Hematopoietic multipotent progenitor cell treated with erythropoietin and hydrocortisone succinate and interleukin-3 and kit ligand, for 4 days (in vitro differentiated cells): ENCODE results near the gene TMEM198.
A peak's percentile ranks its signal among the peaks of the same experiment; 100 is the strongest.

Experiments
- DNase-seq: peaks from one replicate; pipeline ENCODE4 v3.0.0-alpha.2; 2015

The TMEM198 gene

GRCh38 chr2:219526320-219527075, 17.3 kb upstream of the TMEM198 start:
- no peak for DNase-seq

- DNase-seq = no peak
These were observed 16.8 kb upstream of the TMEM198 start for GRCh38 chr2:219527076-219527394.

GRCh38 chr2:219527472-219527871, 16.4 kb upstream of the TMEM198 start:
- no peak for DNase-seq

GRCh38 chr2:219530048-219530963, 13.5 kb upstream of the TMEM198 start:
- peak; percentile 94 for DNase-seq

GRCh38 chr2:219531639-219532377, 12.0 kb upstream of the TMEM198 start:
- DNase-seq = no peak

GRCh38 chr2:219532378-219532649, 11.5 kb upstream of the TMEM198 start:
- DNase-seq = no peak

- DNase-seq = no peak
These were observed 9.7 kb upstream of the TMEM198 start for GRCh38 chr2:219533930-219534661.

GRCh38 chr2:219536425-219536824, 7.4 kb upstream of the TMEM198 start:
- no peak for DNase-seq

GRCh38 chr2:219536967-219537366, 6.9 kb upstream of the TMEM198 start:
- no peak for DNase-seq

GRCh38 chr2:219537657-219538488, 6.0 kb upstream of the TMEM198 start:
- no peak for DNase-seq

- no peak for DNase-seq
These were observed 5.3 kb upstream of the TMEM198 start for GRCh38 chr2:219538504-219538951.

- no peak for DNase-seq
These were observed 4.7 kb upstream of the TMEM198 start for GRCh38 chr2:219538956-219539788.

GRCh38 chr2:219539926-219540678, 3.7 kb upstream of the TMEM198 start:
- DNase-seq = no peak

GRCh38 chr2:219540784-219541504, 2.9 kb upstream of the TMEM198 start:
- no peak for DNase-seq

GRCh38 chr2:219541611-219542180, 2.1 kb upstream of the TMEM198 start:
- peak; percentile 84 for DNase-seq

- DNase-seq = peak; percentile 28
These were observed 765 bp upstream of the TMEM198 start for GRCh38 chr2:219542931-219543595.

- DNase-seq = no peak
These were observed 739 bp downstream of the TMEM198 start for GRCh38 chr2:219544567-219544966.

- no peak for DNase-seq
These were observed 1.6 kb downstream of the TMEM198 start for GRCh38 chr2:219545295-219545942.
